Coronary artery (tissue), 2 donors: ENCODE data around the gene FADS3.
A peak's percentile ranks its signal among the peaks of the same experiment; 100 is the strongest.
"Not testable (repeated sequence)": the region's sequence is repeated elsewhere in the genome, so short reads cannot be mapped to it uniquely, and the experiment has no call there.

Experiments
- DNase-seq: peaks from one replicate; pipeline ENCODE4 v3.0.0-alpha.2; 2017; ENCODE audit warnings: low spot score
- H3K27ac ChIP-seq, 2 donors: fragments of 200-600 bp; sonication (generic); one replicate each; pipeline ENCODE4 v1.5.1; 2016 to 2019
- H3K4me3 ChIP-seq: fragments of 200-600 bp; sonication (generic); 2 replicates; pipeline ENCODE4 v1.5.1; 2016; ENCODE audit warnings: mild to moderate bottlenecking, moderate library complexity
- CTCF ChIP-seq: fragments of 200-600 bp; sonication (generic); IDR thresholded peaks from one replicate; pipeline ENCODE4 v1.5.1; 2019; ENCODE audit warnings: antibody characterized with exemption

FADS3 gene

GRCh38 chr11:61885166-61885778 lies 6.1 kb downstream of the FADS3 start:
- TF ChIP-seq CTCF, result no peak
- DNase-seq, result no peak
- Histone ChIP-seq H3K27ac (peak overlapping the region in 1 of 2 donors; percentile 100), H3K4me3 (no peak overlapping the region)

- H3K27ac ChIP-seq, result no peak overlapping the region
- DNase-seq, result no peak
- TF ChIP-seq CTCF, result no peak
- no peak overlapping the region for H3K4me3 ChIP-seq
Measured at GRCh38 chr11:61883947-61884346, 7.4 kb downstream of the FADS3 start.

GRCh38 chr11:61883327-61883726 lies 8.0 kb downstream of the FADS3 start:
- TF ChIP-seq CTCF, result no peak
- Histone ChIP-seq H3K4me3 (no peak overlapping the region), H3K27ac (no peak overlapping the region)
- no peak for DNase-seq

GRCh38 chr11:61882879-61883278 lies 8.5 kb downstream of the FADS3 start:
- DNase-seq, result no peak
- TF ChIP-seq CTCF, result no peak
- Histone ChIP-seq H3K27ac (no peak overlapping the region), H3K4me3 (no peak overlapping the region)

GRCh38 chr11:61882267-61882666 lies 9.1 kb downstream of the FADS3 start:
- H3K4me3 ChIP-seq, DNase-seq, H3K27ac ChIP-seq: not testable (repeated sequence)

- Histone ChIP-seq H3K27ac (no peak overlapping the region), H3K4me3 (no peak overlapping the region)
- no peak for DNase-seq
- no peak for TF ChIP-seq CTCF
Measured at GRCh38 chr11:61881397-61881796, 9.9 kb downstream of the FADS3 start.

- Histone ChIP-seq H3K27ac (no peak overlapping the region), H3K4me3 (no peak overlapping the region)
- DNase-seq, result no peak
- no peak for TF ChIP-seq CTCF
Measured at GRCh38 chr11:61880454-61880853, 10.9 kb downstream of the FADS3 start.

GRCh38 chr11:61880031-61880430 lies 11.3 kb downstream of the FADS3 start:
- no peak for DNase-seq
- TF ChIP-seq CTCF, result no peak
- no peak overlapping the region for H3K27ac ChIP-seq
- no peak overlapping the region for H3K4me3 ChIP-seq
